SK-N-MC (cell line): ENCODE measurements around the gene COL27A1.

Experiments
- DNase-seq: peaks from one replicate; pipeline ENCODE4 v3.0.0-alpha.2; 2011; ENCODE audit warnings: low read depth, low spot score
- H3K27ac ChIP-seq: fragments of 200-600 bp; sonication (generic); 2 replicates; pipeline ENCODE4 v1.5.1; 2016; ENCODE audit warnings: mixed run types
- H3K36me3 ChIP-seq: fragments of 200-600 bp; sonication (generic); 2 replicates; pipeline ENCODE4 v1.6.1; 2017; ENCODE audit warnings: antibody characterized with exemption, low read length, mixed read lengths; ENCODE audit not compliant: insufficient read depth
- H3K4me3 ChIP-seq: fragments of 200-600 bp; sonication (generic); 2 replicates; pipeline ENCODE4 v1.5.1; 2016
- H3K9ac ChIP-seq: fragments of 200-600 bp; sonication (generic); 2 replicates; pipeline ENCODE4 v1.8.0; 2017; ENCODE audit warnings: mixed run types, mixed read lengths; ENCODE audit not compliant: insufficient read length
- H3K9me3 ChIP-seq: fragments of 200-600 bp; sonication (generic); 2 replicates; pipeline ENCODE4 v1.6.1; 2017; ENCODE audit warnings: low read depth, mild to moderate bottlenecking, antibody characterized with exemption, low read length, moderate library complexity, mixed read lengths
- EZH2 ChIP-seq: fragments of 200-600 bp; sonication (generic); IDR thresholded peaks from one replicate; pipeline ENCODE4 v1.6.1; 2017; ENCODE audit warnings: antibody characterized with exemption
- FOXP2 ChIP-seq: optimal IDR thresholded peaks from 2 replicates; pipeline ENCODE3; 2011; ENCODE audit warnings: mild to moderate bottlenecking, moderate library complexity; ENCODE audit not compliant: insufficient read depth; ENCODE audit errors: extremely low read length, control extremely low read depth
- POLR2AphosphoS5 ChIP-seq: IDR thresholded peaks from 2 replicates; pipeline ENCODE4 v1.6.1; 2012; ENCODE audit warnings: mild to moderate bottlenecking, low read depth, low read length, borderline replicate concordance

Gene COL27A1

GRCh38 chr9:114250648-114251047, 95.3 kb downstream of the COL27A1 start:
- no peaks in the 10 kb centered on the region for H3K9me3 ChIP-seq
- peak overlapping the region; percentile 56 for H3K9ac ChIP-seq
- no peak for DNase-seq
- no peaks in the 10 kb centered on the region for H3K36me3 ChIP-seq
- H3K27ac ChIP-seq = peak overlapping the region; percentile 72
- peak overlapping the region; percentile 34 for H3K4me3 ChIP-seq
- TF ChIP-seq POLR2AphosphoS5 (no peak), FOXP2 (no peak), EZH2 (no peak)

- Histone ChIP-seq H3K27ac (no peak overlapping the region), H3K4me3 (no peak overlapping the region), H3K9ac (no peak overlapping the region), H3K36me3 (no peaks in the 10 kb centered on the region), H3K9me3 (no peaks in the 10 kb centered on the region)
- DNase-seq = no peak
- no peak for TF ChIP-seq FOXP2
- no peak for TF ChIP-seq EZH2
- TF ChIP-seq POLR2AphosphoS5 = no peak
Observed at GRCh38 chr9:114252394-114252793, 97.1 kb downstream of the COL27A1 start.

DNA sequence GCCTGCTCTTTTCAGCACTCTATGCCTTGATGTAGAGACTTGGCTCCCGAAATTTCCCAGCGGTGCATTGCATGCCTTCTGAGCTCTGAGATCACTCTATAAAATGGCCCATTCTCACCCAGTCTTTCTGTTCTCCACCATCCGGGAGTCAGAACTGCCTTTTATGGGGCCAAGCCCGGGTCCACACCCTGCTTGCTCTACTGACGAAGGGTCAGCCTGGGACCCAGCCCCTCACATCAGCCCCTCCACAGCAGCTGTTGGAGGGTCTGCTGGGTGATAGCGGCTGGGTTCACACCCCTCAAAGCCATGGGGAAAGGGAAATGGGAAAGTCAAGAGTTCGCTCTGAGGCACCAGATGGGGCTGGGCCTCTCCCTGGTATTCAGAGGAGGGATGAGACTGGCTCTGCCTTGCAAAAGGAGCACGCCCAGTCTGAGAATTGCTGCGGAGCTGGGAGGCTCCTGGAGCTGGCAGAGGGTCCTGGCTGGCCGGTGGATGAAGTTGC, 101.5 kb downstream of the COL27A1 start:
- TF ChIP-seq EZH2 = no peak
- no peak for TF ChIP-seq POLR2AphosphoS5
- no peak for TF ChIP-seq FOXP2
- Histone ChIP-seq H3K9ac (no peak overlapping the region), H3K27ac (no peak overlapping the region), H3K9me3 (no peaks in the 10 kb centered on the region), H3K36me3 (no peaks in the 10 kb centered on the region), H3K4me3 (no peak overlapping the region)
- DNase-seq = no peak

- Histone ChIP-seq H3K4me3 (no peak overlapping the region), H3K9ac (no peak overlapping the region), H3K36me3 (no peaks in the 10 kb centered on the region), H3K9me3 (no peaks in the 10 kb centered on the region), H3K27ac (no peak overlapping the region)
- no peak for TF ChIP-seq FOXP2
- no peak for TF ChIP-seq POLR2AphosphoS5
- no peak for TF ChIP-seq EZH2
- no peak for DNase-seq
Observed at GRCh38 chr9:114258218-114258617, 102.9 kb downstream of the COL27A1 start.

DNA sequence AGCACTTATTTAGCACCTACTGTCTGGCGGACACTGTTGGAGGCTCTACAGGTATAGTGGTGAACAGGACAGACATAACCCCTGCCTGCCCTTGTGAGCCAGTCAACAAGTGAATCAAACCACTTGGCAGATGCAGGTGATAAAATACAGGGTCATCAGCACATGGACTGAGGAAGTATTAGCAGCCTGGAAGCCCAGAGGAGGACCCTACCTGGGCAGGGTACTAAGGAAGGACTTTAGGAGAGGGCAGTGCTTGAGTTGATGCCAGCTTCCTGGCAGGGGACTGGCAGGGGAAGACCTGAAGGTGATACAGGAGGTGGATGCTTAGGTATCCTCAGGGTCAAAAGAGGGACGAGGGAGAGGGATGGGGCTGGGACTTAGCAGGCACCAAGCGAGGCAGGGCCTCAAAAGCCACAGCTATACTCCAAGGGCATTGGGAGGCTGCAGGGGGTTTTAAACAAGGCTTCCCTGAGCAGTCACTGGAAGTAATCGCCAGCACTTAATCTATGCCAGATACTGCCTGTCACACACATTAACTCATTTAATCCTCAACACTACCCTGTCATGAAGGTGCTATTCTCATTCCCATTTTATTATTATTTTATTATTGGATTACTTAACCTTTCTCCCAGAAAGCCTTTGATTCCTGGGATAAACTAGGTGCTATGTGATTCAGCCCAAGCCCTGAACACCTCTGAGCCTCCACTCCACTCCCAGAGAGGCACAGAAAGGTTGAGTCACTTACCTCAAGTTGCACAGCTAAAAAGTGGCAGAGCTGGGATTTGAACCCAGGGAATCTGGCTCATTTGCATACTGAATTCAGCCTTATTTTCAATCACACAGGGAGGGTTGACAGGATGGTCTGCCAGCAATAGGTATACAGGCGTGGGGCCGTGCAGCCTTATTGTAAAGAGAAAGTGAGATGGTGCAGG, 103.8 kb downstream of the COL27A1 start:
- DNase-seq = no peak
- TF ChIP-seq EZH2 (no peak), FOXP2 (no peak), POLR2AphosphoS5 (no peak)
- H3K27ac ChIP-seq = no peak overlapping the region
- no peaks in the 10 kb centered on the region for H3K36me3 ChIP-seq
- no peak overlapping the region for H3K9ac ChIP-seq
- no peaks in the 10 kb centered on the region for H3K9me3 ChIP-seq
- H3K4me3 ChIP-seq = no peak overlapping the region

GRCh38 chr9:114259798-114260523, 104.6 kb downstream of the COL27A1 start:
- no peak for DNase-seq
- H3K9ac ChIP-seq = no peak overlapping the region
- no peaks in the 10 kb centered on the region for H3K36me3 ChIP-seq
- no peak overlapping the region for H3K27ac ChIP-seq
- H3K4me3 ChIP-seq = no peak overlapping the region
- H3K9me3 ChIP-seq = no peaks in the 10 kb centered on the region
- no peak for TF ChIP-seq EZH2
- no peak for TF ChIP-seq FOXP2
- TF ChIP-seq POLR2AphosphoS5 = no peak

DNA sequence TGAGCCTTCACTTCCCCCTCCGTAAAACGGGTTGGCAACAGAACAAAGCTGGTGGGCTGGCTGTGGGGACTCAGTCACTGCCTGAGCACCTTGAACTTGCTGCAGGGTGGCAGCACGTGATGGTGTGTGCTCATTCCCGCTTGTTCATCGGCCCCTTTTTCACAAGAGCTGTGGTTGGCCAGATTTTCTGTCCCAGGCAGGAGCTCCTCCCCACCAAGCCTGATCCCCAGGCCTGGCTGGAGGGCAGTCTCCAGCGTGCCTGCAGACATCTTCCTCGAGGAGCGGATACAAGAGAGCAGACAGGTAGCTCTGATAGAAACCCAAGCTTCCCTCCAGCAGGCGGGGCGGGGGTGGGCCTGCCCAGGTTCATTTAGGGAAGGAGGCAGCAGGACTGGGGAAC, 105.7 kb downstream of the COL27A1 start:
- no peak overlapping the region for H3K27ac ChIP-seq
- no peak for TF ChIP-seq EZH2
- TF ChIP-seq FOXP2 = no peak
- TF ChIP-seq POLR2AphosphoS5 = no peak
- H3K9ac ChIP-seq = no peak overlapping the region
- no peaks in the 10 kb centered on the region for H3K9me3 ChIP-seq
- H3K4me3 ChIP-seq = no peak overlapping the region
- no peak for DNase-seq
- H3K36me3 ChIP-seq = no peaks in the 10 kb centered on the region

DNA sequence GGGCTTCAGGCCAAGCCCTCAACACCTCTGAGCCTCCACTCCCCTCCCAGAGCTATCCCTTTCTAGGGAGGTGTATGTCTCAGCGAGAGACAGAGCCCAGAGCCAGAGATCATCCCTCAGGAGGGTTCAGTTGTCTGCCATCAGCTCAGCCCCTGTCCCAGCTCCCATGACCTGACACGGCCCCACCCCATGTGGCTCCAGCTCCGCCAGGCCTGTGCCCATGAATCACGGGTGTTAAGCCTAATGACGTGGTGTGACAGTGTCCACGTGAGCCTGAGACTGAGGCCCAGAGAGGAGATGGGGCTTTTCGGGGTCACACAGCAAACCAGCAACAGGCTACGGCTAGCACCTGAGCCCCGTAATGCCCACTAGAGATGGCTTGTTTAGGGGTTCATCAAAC, 106.7 kb downstream of the COL27A1 start:
- Histone ChIP-seq H3K4me3 (no peak overlapping the region), H3K9me3 (no peaks in the 10 kb centered on the region), H3K9ac (no peak overlapping the region), H3K27ac (no peak overlapping the region), H3K36me3 (no peaks in the 10 kb centered on the region)
- TF ChIP-seq FOXP2 (no peak), EZH2 (no peak), POLR2AphosphoS5 (no peak)
- DNase-seq = no peak
